Neural progenitor cell (in vitro differentiated cells): ENCODE data around the gene SPOP. TPM values are rescaled to one million over a fixed set of nuclear protein-coding genes. Genes with fewer than 3 reads are reported as not detected.

Source experiments
- DNase-seq: peaks from one replicate; pipeline ENCODE4 v3.0.0-alpha.2; 2016; ENCODE audit warnings: low spot score
- H2AFZ ChIP-seq: fragments of 200-600 bp; sonication (generic); replicated peaks from 2 replicates; pipeline ENCODE4 v1.6.1; 2016; ENCODE audit warnings: antibody characterized with exemption
- H3F3A ChIP-seq: fragments of 200-600 bp; sonication (generic); 2 replicates; pipeline ENCODE4 v1.6.1; 2016; ENCODE audit warnings: antibody characterized with exemption, low read depth
- H3K27ac ChIP-seq: fragments of 200-600 bp; sonication (generic); 2 replicates; pipeline ENCODE4 v1.5.1; 2016; ENCODE audit warnings: mild to moderate bottlenecking
- H3K27me3 ChIP-seq: fragments of 200-600 bp; sonication (generic); 2 replicates; pipeline ENCODE4 v1.6.1; 2016; ENCODE audit warnings: mild to moderate bottlenecking, moderate library complexity
- H3K36me3 ChIP-seq: fragments of 200-600 bp; sonication (generic); 2 replicates; pipeline ENCODE4 v1.5.1; 2016
- H3K4me1 ChIP-seq: fragments of 200-600 bp; sonication (generic); 2 replicates; pipeline ENCODE4 v1.6.1; 2016; ENCODE audit warnings: mixed run types
- H3K4me2 ChIP-seq: fragments of 200-600 bp; sonication (generic); 2 replicates; pipeline ENCODE4 v1.6.1; 2016
- H3K4me3 ChIP-seq: fragments of 200-600 bp; sonication (generic); 2 replicates; pipeline ENCODE4 v1.5.1; 2016
- H3K79me2 ChIP-seq: fragments of 200-600 bp; sonication (generic); 2 replicates; pipeline ENCODE4 v1.6.1; 2016; ENCODE audit warnings: low read depth
- H3K9ac ChIP-seq: fragments of 200-600 bp; sonication (generic); 2 replicates; pipeline ENCODE4 v1.6.1; 2016
- H3K9me3 ChIP-seq: fragments of 200-600 bp; sonication (generic); 2 replicates; pipeline ENCODE4 v1.5.1; 2016; ENCODE audit warnings: low read depth
- H4K20me1 ChIP-seq: fragments of 200-600 bp; sonication (generic); 2 replicates; pipeline ENCODE4 v1.6.1; 2016; ENCODE audit warnings: low read depth
- H3K27ac Mint-ChIP-seq: 3 replicates; pipeline ENCODE4 v1.8.0; 2021; ENCODE audit warnings: mixed read lengths
- H3K27me3 Mint-ChIP-seq: 2 replicates; pipeline ENCODE4 v1.8.0; 2022; ENCODE audit warnings: low read depth, mild to moderate bottlenecking, inconsistent platforms, moderate library complexity, mixed read lengths; ENCODE audit not compliant: insufficient read depth
- H3K36me3 Mint-ChIP-seq: 3 replicates; pipeline ENCODE4 v1.8.0; 2021; ENCODE audit warnings: mixed read lengths
- H3K4me1 Mint-ChIP-seq: 3 replicates; pipeline ENCODE4 v1.8.0; 2021; ENCODE audit warnings: mixed read lengths
- H3K4me3 Mint-ChIP-seq: 3 replicates; pipeline ENCODE4 v1.8.0; 2021; ENCODE audit warnings: mild to moderate bottlenecking, moderate library complexity, mixed read lengths
- H3K9me3 Mint-ChIP-seq: 3 replicates; pipeline ENCODE4 v1.8.0; 2020; ENCODE audit warnings: mixed read lengths
- EZH2 ChIP-seq: fragments of 200-600 bp; sonication (generic); IDR thresholded peaks from 2 replicates; pipeline ENCODE4 v1.6.1; 2017; ENCODE audit warnings: antibody characterized with exemption, mild to moderate bottlenecking, moderate library complexity
- EZH2phosphoT487 ChIP-seq: fragments of 200-600 bp; sonication (generic); IDR thresholded peaks from 2 replicates; pipeline ENCODE4 v1.6.1; 2017; ENCODE audit warnings: antibody characterized with exemption
- total RNA-seq: library from RNA; depleted of rRNA; stranded (reverse); fragments of >200 nt; gene quantifications from 2 replicates; pipeline ENCODE4 v1.2.3, GENCODE V29; 2015; ENCODE audit warnings: low replicate concordance
- TF ChIP-seq, protein P1 (sequence below): fragments of 200-600 bp; sonication (generic); IDR thresholded peaks from 2 replicates; pipeline ENCODE4 v1.5.1; 2017; ENCODE audit warnings: antibody characterized with exemption, mild to moderate bottlenecking

SPOP gene
- total RNA-seq, 1 donor from 2014 or later, result 40.3 TPM

DNA sequence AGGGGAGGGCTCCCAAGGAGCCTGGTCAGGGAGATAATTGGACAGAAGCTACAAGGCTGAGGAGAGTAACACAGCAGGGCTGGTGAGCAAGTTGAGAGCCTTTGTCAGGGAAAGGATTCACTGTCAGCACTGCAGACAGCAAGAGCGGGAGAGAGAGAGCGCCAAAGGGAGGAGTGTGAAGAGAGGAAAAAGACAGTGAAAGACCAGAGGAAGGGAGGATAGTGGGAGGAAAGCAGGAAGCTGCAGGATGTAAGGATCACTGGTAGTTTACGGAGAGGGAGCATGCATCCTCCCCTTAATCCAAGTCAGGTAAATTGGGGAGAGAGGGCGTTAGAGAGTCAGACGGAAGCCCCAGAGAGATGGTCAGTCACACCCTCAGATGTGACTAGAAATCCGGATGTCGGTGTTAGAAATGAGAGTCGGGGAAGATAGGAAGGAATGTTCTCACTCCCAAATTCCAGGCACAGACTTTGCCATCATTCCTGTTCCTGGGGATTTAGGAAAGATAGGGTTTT, 13.8 kb upstream of the SPOP start:
- peaks cover 10% of the 10 kb centered on the region for H3F3A ChIP-seq
- H3K79me2 ChIP-seq, result no peaks in the 10 kb centered on the region
- Mint-ChIP-seq H3K4me1 (peaks cover 7% of the 10 kb centered on the region), H3K27ac (no peak overlapping the region), H3K4me3 (peak overlapping the region; percentile 3), H3K36me3 (no peaks in the 10 kb centered on the region), H3K9me3 (no peaks in the 10 kb centered on the region), H3K27me3 (peaks cover 10% of the 10 kb centered on the region)
- peaks cover 8% of the 10 kb centered on the region for H3K4me1 ChIP-seq
- no peaks in the 10 kb centered on the region for H4K20me1 ChIP-seq
- no peak overlapping the region for H3K4me3 ChIP-seq
- no peak overlapping the region for H3K9ac ChIP-seq
- no peak overlapping the region for H3K27ac ChIP-seq
- no peaks in the 10 kb centered on the region for H3K9me3 ChIP-seq
- H3K27me3 ChIP-seq, result peaks cover 11% of the 10 kb centered on the region
- no peak overlapping the region for H3K4me2 ChIP-seq
- H2AFZ ChIP-seq, result peak overlapping the region; percentile 21
- TF ChIP-seq EZH2 (no peak), EZH2phosphoT487 (no peak)
- H3K36me3 ChIP-seq, result no peaks in the 10 kb centered on the region
- DNase-seq, result no peak

DNA sequence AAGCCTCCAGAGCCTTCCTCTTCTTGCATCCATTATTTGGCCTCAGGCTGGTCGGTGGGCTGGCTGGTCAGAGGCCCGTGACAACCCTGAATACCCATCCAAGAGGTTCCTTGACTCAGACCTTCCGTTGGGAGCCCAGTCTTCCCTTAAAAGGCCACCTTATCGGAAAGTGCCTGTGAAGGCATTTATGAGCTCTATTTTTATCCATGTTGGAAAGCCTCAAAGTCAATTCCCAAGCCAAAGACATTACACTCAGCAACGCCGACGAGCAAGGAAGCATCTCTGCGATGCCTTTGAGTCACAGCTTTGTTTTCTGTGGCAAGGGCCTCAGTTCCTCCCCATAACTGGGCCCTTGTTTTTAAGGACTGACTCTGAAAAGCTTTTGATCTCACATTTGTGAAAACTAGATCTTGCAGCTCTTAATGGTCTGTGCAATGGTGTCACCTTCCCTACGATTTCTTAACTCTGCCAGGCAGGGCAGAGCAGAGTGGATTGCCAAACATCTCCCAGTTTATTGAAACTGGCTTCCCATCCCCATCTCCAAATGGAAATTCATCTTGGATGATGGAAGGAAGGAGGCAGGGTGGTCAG, 13.3 kb upstream of the SPOP start:
- H3K79me2 ChIP-seq, result no peaks in the 10 kb centered on the region
- TF ChIP-seq EZH2phosphoT487, result no peak
- TF ChIP-seq, protein P1, sequence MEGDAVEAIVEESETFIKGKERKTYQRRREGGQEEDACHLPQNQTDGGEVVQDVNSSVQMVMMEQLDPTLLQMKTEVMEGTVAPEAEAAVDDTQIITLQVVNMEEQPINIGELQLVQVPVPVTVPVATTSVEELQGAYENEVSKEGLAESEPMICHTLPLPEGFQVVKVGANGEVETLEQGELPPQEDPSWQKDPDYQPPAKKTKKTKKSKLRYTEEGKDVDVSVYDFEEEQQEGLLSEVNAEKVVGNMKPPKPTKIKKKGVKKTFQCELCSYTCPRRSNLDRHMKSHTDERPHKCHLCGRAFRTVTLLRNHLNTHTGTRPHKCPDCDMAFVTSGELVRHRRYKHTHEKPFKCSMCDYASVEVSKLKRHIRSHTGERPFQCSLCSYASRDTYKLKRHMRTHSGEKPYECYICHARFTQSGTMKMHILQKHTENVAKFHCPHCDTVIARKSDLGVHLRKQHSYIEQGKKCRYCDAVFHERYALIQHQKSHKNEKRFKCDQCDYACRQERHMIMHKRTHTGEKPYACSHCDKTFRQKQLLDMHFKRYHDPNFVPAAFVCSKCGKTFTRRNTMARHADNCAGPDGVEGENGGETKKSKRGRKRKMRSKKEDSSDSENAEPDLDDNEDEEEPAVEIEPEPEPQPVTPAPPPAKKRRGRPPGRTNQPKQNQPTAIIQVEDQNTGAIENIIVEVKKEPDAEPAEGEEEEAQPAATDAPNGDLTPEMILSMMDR, result no peak
- TF ChIP-seq EZH2, result no peak
- peaks cover 10% of the 10 kb centered on the region for H3K27me3 Mint-ChIP-seq
- no peaks in the 10 kb centered on the region for H3K36me3 Mint-ChIP-seq
- H3K4me3 ChIP-seq, result no peak overlapping the region
- H3K36me3 ChIP-seq, result no peaks in the 10 kb centered on the region
- H3K27ac Mint-ChIP-seq, result peak overlapping the region; percentile 40
- H3K4me1 ChIP-seq, result peaks cover 8% of the 10 kb centered on the region
- H3K9ac ChIP-seq, result no peak overlapping the region
- no peak for DNase-seq
- H3K9me3 Mint-ChIP-seq, result no peaks in the 10 kb centered on the region
- no peak overlapping the region for H3K27ac ChIP-seq
- no peaks in the 10 kb centered on the region for H4K20me1 ChIP-seq
- peak overlapping the region; percentile 21 for H2AFZ ChIP-seq
- peaks cover 7% of the 10 kb centered on the region for H3K4me1 Mint-ChIP-seq
- no peak overlapping the region for H3K4me2 ChIP-seq
- H3F3A ChIP-seq, result peaks cover 10% of the 10 kb centered on the region
- peaks cover 11% of the 10 kb centered on the region for H3K27me3 ChIP-seq
- peak overlapping the region; percentile 3 for H3K4me3 Mint-ChIP-seq
- no peaks in the 10 kb centered on the region for H3K9me3 ChIP-seq

- no peak overlapping the region for H2AFZ ChIP-seq
- H3F3A ChIP-seq, result peaks cover 10% of the 10 kb centered on the region
- no peak overlapping the region for H3K4me2 ChIP-seq
- H3K79me2 ChIP-seq, result no peaks in the 10 kb centered on the region
- no peak overlapping the region for H3K9ac ChIP-seq
- no peak overlapping the region for H3K27ac ChIP-seq
- peaks cover 8% of the 10 kb centered on the region for H3K4me1 ChIP-seq
- no peaks in the 10 kb centered on the region for H3K36me3 ChIP-seq
- Mint-ChIP-seq H3K9me3 (no peaks in the 10 kb centered on the region), H3K27me3 (peaks cover 10% of the 10 kb centered on the region), H3K36me3 (no peaks in the 10 kb centered on the region), H3K4me3 (no peak overlapping the region), H3K27ac (no peak overlapping the region), H3K4me1 (peaks cover 6% of the 10 kb centered on the region)
- no peaks in the 10 kb centered on the region for H3K9me3 ChIP-seq
- no peaks in the 10 kb centered on the region for H4K20me1 ChIP-seq
- H3K27me3 ChIP-seq, result peaks cover 11% of the 10 kb centered on the region
- TF ChIP-seq EZH2 (no peak), EZH2phosphoT487 (no peak)
- TF ChIP-seq, protein P1, result no peak
- DNase-seq, result no peak
- no peak overlapping the region for H3K4me3 ChIP-seq
These were observed 12.4 kb upstream of the SPOP start for GRCh38 chr17:49690256-49690655.

DNA sequence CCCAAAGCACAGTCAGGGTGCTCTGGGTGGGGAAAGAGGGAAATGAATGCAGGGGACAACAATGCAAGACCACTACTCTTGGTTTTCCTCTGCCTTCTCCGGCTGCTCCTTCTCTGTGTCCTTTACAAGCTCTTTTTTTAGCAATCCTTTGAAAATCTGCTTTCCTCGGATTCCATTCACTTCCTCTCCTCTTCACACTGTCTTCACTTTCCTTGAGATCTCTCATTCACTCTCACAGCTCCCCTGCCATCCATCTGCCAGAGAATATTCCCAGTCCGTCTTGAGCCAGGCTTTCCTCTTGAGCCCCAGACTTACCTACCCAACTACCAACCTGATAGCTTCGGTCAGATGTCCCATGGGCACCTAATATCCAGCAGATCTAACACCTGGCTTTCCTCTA, 11.0 kb upstream of the SPOP start:
- Mint-ChIP-seq H3K4me1 (peaks cover 3% of the 10 kb centered on the region), H3K4me3 (no peak overlapping the region)
- H4K20me1 ChIP-seq, result no peaks in the 10 kb centered on the region

More for the DNA sequence above, 11.0 kb upstream of the SPOP start:
- Histone ChIP-seq H3K9me3 (no peaks in the 10 kb centered on the region), H3K27ac (no peak overlapping the region), H2AFZ (peak overlapping the region; percentile 72), H3F3A (peaks cover 6% of the 10 kb centered on the region), H3K4me2 (no peak overlapping the region), H3K27me3 (no peaks in the 10 kb centered on the region), H3K9ac (no peak overlapping the region), H3K79me2 (no peaks in the 10 kb centered on the region), H3K4me3 (no peak overlapping the region), H3K36me3 (no peaks in the 10 kb centered on the region), H3K4me1 (peaks cover 3% of the 10 kb centered on the region)
- H3K9me3 Mint-ChIP-seq, result no peaks in the 10 kb centered on the region
- no peak for DNase-seq
- no peak for TF ChIP-seq EZH2phosphoT487
- no peak for TF ChIP-seq EZH2
- TF ChIP-seq, protein P1, result no peak
- peaks cover 7% of the 10 kb centered on the region for H3K27me3 Mint-ChIP-seq
- no peaks in the 10 kb centered on the region for H3K36me3 Mint-ChIP-seq
- H3K27ac Mint-ChIP-seq, result no peak overlapping the region
